Stomach (tissue), 4 donors: ENCODE data around the gene WNT6.

ENCODE experiments used
- EP300 ChIP-seq: sonication (generic); formaldehyde crosslinking; IDR thresholded peaks from one replicate; pipeline ENCODE4 v1.6.1; 2017; ENCODE audit warnings: antibody characterized with exemption
- POLR2A ChIP-seq, 4 donors: fragments of 450-650 bp; IDR thresholded peaks; one replicate each; pipeline ENCODE4 v1.6.1; 2016; ENCODE audit warnings: antibody characterized with exemption in 4 of 4, control low read depth in 2 of 4, mild to moderate bottlenecking in 1 of 4, moderate library complexity in 1 of 4
- TF ChIP-seq, protein P1 (sequence below), 7 experiments: fragments of 450-650 bp in 4 of 7; fragments of 200-600 bp in 3 of 7; sonication (generic) in 3 of 7; IDR thresholded peaks; one replicate each; pipeline ENCODE4 v1.5.1; 2016 to 2019; ENCODE audit warnings: antibody characterized with exemption in 7 of 7, control low read depth in 2 of 7, mild to moderate bottlenecking in 1 of 7

DNA sequence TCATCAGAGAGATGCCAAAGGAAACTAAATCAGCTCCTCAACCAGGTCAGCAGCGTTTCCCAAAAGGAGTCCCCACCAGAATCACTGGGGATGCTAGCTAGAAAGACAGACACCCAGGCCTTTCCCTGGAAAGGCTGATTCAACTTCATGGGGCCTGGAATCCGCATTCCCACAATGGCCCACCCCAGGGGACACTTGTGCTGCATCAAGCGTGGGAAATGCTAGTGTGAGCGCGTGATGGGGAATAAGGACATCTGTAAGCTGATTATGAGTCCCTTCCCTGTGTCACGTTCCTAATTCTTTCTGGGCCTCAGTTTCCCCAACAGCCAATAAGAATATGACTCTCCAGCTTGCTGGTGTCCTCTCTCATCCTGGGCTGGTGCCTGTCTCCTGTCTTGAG is 18.9 kb downstream of the WNT6 start:
- TF ChIP-seq, protein P1, sequence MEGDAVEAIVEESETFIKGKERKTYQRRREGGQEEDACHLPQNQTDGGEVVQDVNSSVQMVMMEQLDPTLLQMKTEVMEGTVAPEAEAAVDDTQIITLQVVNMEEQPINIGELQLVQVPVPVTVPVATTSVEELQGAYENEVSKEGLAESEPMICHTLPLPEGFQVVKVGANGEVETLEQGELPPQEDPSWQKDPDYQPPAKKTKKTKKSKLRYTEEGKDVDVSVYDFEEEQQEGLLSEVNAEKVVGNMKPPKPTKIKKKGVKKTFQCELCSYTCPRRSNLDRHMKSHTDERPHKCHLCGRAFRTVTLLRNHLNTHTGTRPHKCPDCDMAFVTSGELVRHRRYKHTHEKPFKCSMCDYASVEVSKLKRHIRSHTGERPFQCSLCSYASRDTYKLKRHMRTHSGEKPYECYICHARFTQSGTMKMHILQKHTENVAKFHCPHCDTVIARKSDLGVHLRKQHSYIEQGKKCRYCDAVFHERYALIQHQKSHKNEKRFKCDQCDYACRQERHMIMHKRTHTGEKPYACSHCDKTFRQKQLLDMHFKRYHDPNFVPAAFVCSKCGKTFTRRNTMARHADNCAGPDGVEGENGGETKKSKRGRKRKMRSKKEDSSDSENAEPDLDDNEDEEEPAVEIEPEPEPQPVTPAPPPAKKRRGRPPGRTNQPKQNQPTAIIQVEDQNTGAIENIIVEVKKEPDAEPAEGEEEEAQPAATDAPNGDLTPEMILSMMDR (IDR thresholded peaks at IDR 0.05), result no peak
- TF ChIP-seq EP300, result no peak
- no peak for TF ChIP-seq POLR2A (IDR thresholded peaks at IDR 0.05)
